ENCODE data around the gene POLR1G. TPM values are rescaled to one million over a fixed set of nuclear protein-coding genes. Genes with fewer than 3 reads are reported as not detected.

POLR1G gene
- total and polyA plus RNA-seq, 9 of the 15 experiments (the other 6 are each of a cell fraction or from before 2014, with no cell fraction given) = 3.0 to 50.1 (median 27.4) TPM

GRCh38 chr19:45402298-45403061 is 4.0 kb upstream of the POLR1G start:
- DNase-seq (ENCODE audit: extremely low read depth in 1 of 4, low spot score in 3 of 4) = peak; percentile 75 to 86 (median 81)
- POLR2A ChIA-PET = interaction anchor here (0.6 to 3.6 kb wide), 8 partner anchors 11 to 77 kb away, joined by 3 to 14 read pairs (median 3); partner anchors contain the start of genes ERCC2 and FOSB
- H3K9me3 ChIP-seq (replicated peaks; ENCODE audit: control insufficient read depth, insufficient read depth, low read depth, low read length) = no peaks in the 10 kb centered on the region
- in situ Hi-C loops (cut with MboI) = no loop called here
- no peak overlapping the region; the same call in 2 of the 3 replicates for H3K27ac ChIP-seq (ENCODE audit: extremely low read depth, low read depth, low read length)
- ATAC-seq = peak; percentile 54
- H3K79me2 ChIP-seq (ENCODE audit: control insufficient read depth, insufficient read depth, low read length) = peaks cover 31% of the 10 kb centered on the region
- no peak for FAIRE-seq
- CTCF ChIA-PET (ENCODE audit: low intra/inter-chr PET ratio) = interaction anchor here (0.6 to 4.0 kb wide), 3 partner anchors 76 to 151 kb away, joined by 3 to 16 read pairs (median 4); no protein-coding TSS in a partner anchor
- H3K4me2 ChIP-seq (ENCODE audit: insufficient read depth, low read length) = peak overlapping the region; percentile 91
- peak overlapping the region; percentile 87 to 97 for H3K9ac ChIP-seq (ENCODE audit: insufficient read depth in 1 of 2, low read depth in 2 of 2, low read length in 2 of 2)
- peak overlapping the region; percentile 17; the same call in 1 of the 2 replicates for H3K4me3 ChIP-seq
- H2AFZ ChIP-seq (ENCODE audit: low read depth, low read length) = peak overlapping the region; percentile 71
- intact Hi-C loops (cut with micrococcal nuclease) = no loop called here
- no peaks in the 10 kb centered on the region for H3K36me3 ChIP-seq (ENCODE audit: control insufficient read depth, insufficient read depth, low read length)
- no peaks in the 10 kb centered on the region for H4K20me1 ChIP-seq (replicated peaks; ENCODE audit: control insufficient read depth, insufficient read depth, low read length)
- no peaks in the 10 kb centered on the region for H3K27me3 ChIP-seq (ENCODE audit: control insufficient read depth in 2 of 2, insufficient read depth in 2 of 2, low read length in 2 of 2)
- H3K9me1 ChIP-seq (ENCODE audit: control insufficient read depth, insufficient read depth, low read length) = no peaks in the 10 kb centered on the region
- WGBS (ENCODE audit: insufficient coverage, low coverage, missing lambda C conversion rate) = 15% methylated on average over 30 of the region's 40 CpGs
- peaks cover 22 to 61% of the 10 kb centered on the region in 2 experiments; a peak in 4 of 5 replicates for H3K4me1 ChIP-seq (replicated peaks in 1 of 2; ENCODE audit: control insufficient read depth in 2 of 2, insufficient read depth in 2 of 2, low read length in 2 of 2)
- BruUV-seq (replicated peaks) = no TSS peak
- TF ChIP-seq HCFC1 (IDR thresholded peaks at IDR 0.05; ENCODE audit: low read depth, low read length) (0 out of 2 replicates have a peak, but pooled peaks have one; percentile 10), BHLHE40 (IDR thresholded peaks at IDR 0.05; ENCODE audit: low read length) (peak; percentile 19; the same call in 1 of the 2 replicates), ZFX (CRISPR knock-in tag; IDR thresholded peaks at IDR 0.05) (peak; percentile 43; the same call in 1 of the 2 replicates), ZNF282 (CRISPR knock-in tag; IDR thresholded peaks at IDR 0.05) (no peak), ZBTB33 (CRISPR knock-in tag; IDR thresholded peaks at IDR 0.05) (peak; percentile 98), TFAP4 (CRISPR knock-in tag; IDR thresholded peaks at IDR 0.05; ENCODE audit: borderline replicate concordance) (peak; percentile 63), SP1 (CRISPR knock-in tag; IDR thresholded peaks at IDR 0.05) (peak; percentile 58; the same call in 1 of the 2 replicates), ZMIZ1 (IDR thresholded peaks at IDR 0.05; ENCODE audit: low read depth in 2 of 2, low read length in 2 of 2) (no peak), GABPA (tag; conservative IDR thresholded peaks at IDR 0.05; ENCODE audit: low read depth) (no peak), NCOA6 (IDR thresholded peaks at IDR 0.05) (no peak), ZBTB1 (CRISPR knock-in tag; IDR thresholded peaks at IDR 0.05; ENCODE audit: borderline replicate concordance, low read depth) (0 out of 2 replicates have a peak, but pooled peaks have one; percentile 33), TGIF2 (CRISPR knock-in tag; IDR thresholded peaks at IDR 0.05) (no peak), RB1 (IDR thresholded peaks at IDR 0.05; ENCODE audit: low read depth) (peak; percentile 62; the same call in 1 of the 2 replicates), JUND (IDR thresholded peaks at IDR 0.05; ENCODE audit: borderline replicate concordance, low read depth, low read length) (peak; percentile 48), JUND (tag; IDR thresholded peaks at IDR 0.05; ENCODE audit: borderline replicate concordance, low read depth, low read length) (no peak; the same call in 2 of the 3 replicates)

All from K562 (cell line).